Measurements from ENCODE around the gene CEP170. TPM values are rescaled to one million over a fixed set of nuclear protein-coding genes. Genes with fewer than 3 reads are reported as not detected.

CEP170 gene
- total RNA-seq, 1 experiment from 2014 or later: 55.2 TPM

DNA sequence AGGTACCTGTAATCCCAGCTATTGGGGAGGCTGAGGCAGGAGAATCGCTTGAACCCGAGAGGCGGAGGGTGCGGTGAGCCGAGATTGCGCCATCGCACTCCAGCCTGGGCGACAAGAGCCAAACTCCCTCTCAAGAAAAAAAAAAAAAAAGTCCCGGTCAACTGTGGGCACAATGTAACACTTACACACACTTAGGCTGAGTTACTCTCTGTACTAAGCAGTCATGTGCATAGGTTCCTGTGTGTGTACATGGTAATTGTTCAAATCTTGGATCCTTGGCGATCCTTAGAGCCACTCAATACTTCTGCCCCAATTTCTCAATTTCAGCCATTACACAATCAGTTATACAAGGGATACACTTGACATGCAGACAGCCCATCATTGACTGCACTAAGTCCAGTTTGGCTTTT is 12.4 kb upstream of the CEP170 start:
- DNase-seq (ENCODE audit: low read depth, low spot score) (no peak), ATAC-seq (peak; percentile 15)
- POLR2A ChIA-PET: interaction anchor here (0.7 to 3.2 kb wide), 2 partner anchors 12 to 42 kb away, joined by 3 to 23 read pairs; partner anchors contain the start of genes CEP170 and SDCCAG8
- Histone ChIP-seq H3K9me3 (ENCODE audit: control insufficient read depth in 1 of 2, insufficient read depth in 1 of 2, low read depth in 1 of 2, low read length in 2 of 2) (no peaks in the 10 kb centered on the region), H3K79me2 (ENCODE audit: insufficient read depth, low read length) (peaks cover 8% of the 10 kb centered on the region), H4K20me1 (ENCODE audit: insufficient read depth) (no peaks in the 10 kb centered on the region), H3K4me1 (ENCODE audit: control insufficient read depth in 1 of 2, insufficient read depth in 2 of 2, low read length in 2 of 2) (peaks cover 27 to 60% of the 10 kb centered on the region in 2 experiments), H3K27ac (ENCODE audit: low read depth, low read length) (peak overlapping the region; percentile 94), H3K9ac (ENCODE audit: low read length) (peak overlapping the region; percentile 61), H3K36me3 (ENCODE audit: control insufficient read depth in 1 of 2, insufficient read depth in 2 of 2, low read length in 2 of 2) (no peaks in the 10 kb centered on the region), H3K4me3 (replicated peaks in 1 of 2; ENCODE audit: low read depth in 1 of 2, low read length in 2 of 2) (peak overlapping the region; percentile 44 to 51), H3K9me2 (ENCODE audit: insufficient read depth) (no peaks in the 10 kb centered on the region), H3K27me3 (ENCODE audit: insufficient read depth, low read length) (no peaks in the 10 kb centered on the region), H3K4me2 (ENCODE audit: low read length) (peak overlapping the region; percentile 73), H2AFZ (ENCODE audit: low read depth, low read length, poor library complexity, severe bottlenecking) (peak overlapping the region; percentile 8)
- RAD21 ChIA-PET (ENCODE audit: low non-redundant PET in 1 of 2, low total read pairs in 2 of 2, uncharacterized antibody in 2 of 2, unreplicated experiment in 2 of 2): interaction anchor here in 1 of 2 experiments (0.7 kb wide), 1 partner anchor 81 kb away, joined by 3 read pairs; no protein-coding TSS in a partner anchor
- TSS peak; percentile 14 for BruUV-seq (replicated peaks)
- TF ChIP-seq, protein P1, sequence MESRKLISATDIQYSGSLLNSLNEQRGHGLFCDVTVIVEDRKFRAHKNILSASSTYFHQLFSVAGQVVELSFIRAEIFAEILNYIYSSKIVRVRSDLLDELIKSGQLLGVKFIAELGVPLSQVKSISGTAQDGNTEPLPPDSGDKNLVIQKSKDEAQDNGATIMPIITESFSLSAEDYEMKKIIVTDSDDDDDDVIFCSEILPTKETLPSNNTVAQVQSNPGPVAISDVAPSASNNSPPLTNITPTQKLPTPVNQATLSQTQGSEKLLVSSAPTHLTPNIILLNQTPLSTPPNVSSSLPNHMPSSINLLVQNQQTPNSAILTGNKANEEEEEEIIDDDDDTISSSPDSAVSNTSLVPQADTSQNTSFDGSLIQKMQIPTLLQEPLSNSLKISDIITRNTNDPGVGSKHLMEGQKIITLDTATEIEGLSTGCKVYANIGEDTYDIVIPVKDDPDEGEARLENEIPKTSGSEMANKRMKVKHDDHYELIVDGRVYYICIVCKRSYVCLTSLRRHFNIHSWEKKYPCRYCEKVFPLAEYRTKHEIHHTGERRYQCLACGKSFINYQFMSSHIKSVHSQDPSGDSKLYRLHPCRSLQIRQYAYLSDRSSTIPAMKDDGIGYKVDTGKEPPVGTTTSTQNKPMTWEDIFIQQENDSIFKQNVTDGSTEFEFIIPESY (IDR thresholded peaks at IDR 0.05; ENCODE audit: extremely low read depth, insufficient replicate concordance, low read length): no peak
- TF ChIP-seq POLR2A (IDR thresholded peaks at IDR 0.05; ENCODE audit: borderline replicate concordance, extremely low read depth, insufficient read depth, insufficient read length) (no peak), JUND (IDR thresholded peaks at IDR 0.05) (peak; percentile 11; the same call in 1 of the 2 replicates), SRF (IDR thresholded peaks at IDR 0.05; ENCODE audit: low read depth) (no peak), TCF7L2 (IDR thresholded peaks at IDR 0.05; ENCODE audit: borderline replicate concordance, extremely low read depth, insufficient read depth, insufficient read length) (no peak), EZH2 (IDR thresholded peaks at IDR 0.05) (no peak), CEBPB (IDR thresholded peaks at IDR 0.05; ENCODE audit: low read depth) (peak; percentile 79)
- intact Hi-C loops (cut with micrococcal nuclease): no loop called here
- CTCF ChIA-PET: no interaction called here

DNA sequence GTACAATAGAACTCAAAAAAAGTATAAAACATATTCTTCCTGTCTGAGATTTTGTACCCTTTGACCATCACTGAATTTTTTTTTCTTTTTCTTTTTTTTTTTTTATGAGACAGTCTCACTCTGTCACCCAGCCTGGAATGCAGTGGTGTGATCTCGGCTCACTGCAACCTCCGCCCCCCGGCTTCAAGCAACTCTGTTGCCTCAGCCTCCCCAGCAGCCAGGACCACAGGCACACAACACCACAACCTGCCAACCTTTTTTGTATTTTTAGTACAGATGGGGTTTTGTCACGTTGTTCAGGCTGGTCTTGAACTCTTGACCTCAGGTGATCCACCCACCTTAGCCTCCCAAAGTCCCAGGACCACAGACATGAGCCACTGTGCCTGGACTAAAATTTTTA is 11.2 kb upstream of the CEP170 start:
- no peaks in the 10 kb centered on the region for H3K36me3 ChIP-seq (ENCODE audit: control insufficient read depth in 1 of 2, insufficient read depth in 2 of 2, low read length in 2 of 2)
- H3K4me1 ChIP-seq (ENCODE audit: control insufficient read depth in 1 of 2, insufficient read depth in 2 of 2, low read length in 2 of 2): peaks cover 27 to 60% of the 10 kb centered on the region in 2 experiments
- ChIA-PET RAD21 (ENCODE audit: low non-redundant PET in 1 of 2, low total read pairs in 2 of 2, uncharacterized antibody in 2 of 2, unreplicated experiment in 2 of 2) (interaction anchor here in 1 of 2 experiments (0.6 kb wide), 1 partner anchor 442 kb away, joined by 3 read pairs; no protein-coding TSS in a partner anchor), POLR2A (interaction anchor here (3.2 kb wide), 1 partner anchor 11 kb away, joined by 23 read pairs; the partner anchor contains the start of genes CEP170 and SDCCAG8), CTCF (no interaction called here)
- peak overlapping the region; percentile 61 for H3K9ac ChIP-seq (ENCODE audit: low read length)
- H3K27me3 ChIP-seq (ENCODE audit: insufficient read depth, low read length): no peaks in the 10 kb centered on the region
- peak overlapping the region; percentile 73 for H3K4me2 ChIP-seq (ENCODE audit: low read length)
- H3K4me3 ChIP-seq (replicated peaks in 1 of 2; ENCODE audit: low read depth in 1 of 2, low read length in 2 of 2): peak overlapping the region; percentile 44 to 51
- TF ChIP-seq SRF (IDR thresholded peaks at IDR 0.05; ENCODE audit: low read depth) (no peak), ZNF274 (IDR thresholded peaks at IDR 0.05; ENCODE audit: low read depth, low read length) (no peak), CEBPB (IDR thresholded peaks at IDR 0.05; ENCODE audit: low read depth) (no peak), SIN3A (IDR thresholded peaks at IDR 0.05; ENCODE audit: low read depth) (no peak), ZFX (IDR thresholded peaks at IDR 0.05) (no peak), CBX3 (IDR thresholded peaks at IDR 0.05; ENCODE audit: low read depth) (no peak), ELF1 (IDR thresholded peaks at IDR 0.05; ENCODE audit: borderline replicate concordance, low read depth) (no peak), YY1 (IDR thresholded peaks at IDR 0.05; ENCODE audit: extremely low read depth, insufficient replicate concordance, low read depth, low read length) (no peak)
- TF ChIP-seq, protein P2, sequence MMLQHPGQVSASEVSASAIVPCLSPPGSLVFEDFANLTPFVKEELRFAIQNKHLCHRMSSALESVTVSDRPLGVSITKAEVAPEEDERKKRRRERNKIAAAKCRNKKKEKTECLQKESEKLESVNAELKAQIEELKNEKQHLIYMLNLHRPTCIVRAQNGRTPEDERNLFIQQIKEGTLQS (IDR thresholded peaks at IDR 0.05): no peak
- TF ChIP-seq, protein P3, sequence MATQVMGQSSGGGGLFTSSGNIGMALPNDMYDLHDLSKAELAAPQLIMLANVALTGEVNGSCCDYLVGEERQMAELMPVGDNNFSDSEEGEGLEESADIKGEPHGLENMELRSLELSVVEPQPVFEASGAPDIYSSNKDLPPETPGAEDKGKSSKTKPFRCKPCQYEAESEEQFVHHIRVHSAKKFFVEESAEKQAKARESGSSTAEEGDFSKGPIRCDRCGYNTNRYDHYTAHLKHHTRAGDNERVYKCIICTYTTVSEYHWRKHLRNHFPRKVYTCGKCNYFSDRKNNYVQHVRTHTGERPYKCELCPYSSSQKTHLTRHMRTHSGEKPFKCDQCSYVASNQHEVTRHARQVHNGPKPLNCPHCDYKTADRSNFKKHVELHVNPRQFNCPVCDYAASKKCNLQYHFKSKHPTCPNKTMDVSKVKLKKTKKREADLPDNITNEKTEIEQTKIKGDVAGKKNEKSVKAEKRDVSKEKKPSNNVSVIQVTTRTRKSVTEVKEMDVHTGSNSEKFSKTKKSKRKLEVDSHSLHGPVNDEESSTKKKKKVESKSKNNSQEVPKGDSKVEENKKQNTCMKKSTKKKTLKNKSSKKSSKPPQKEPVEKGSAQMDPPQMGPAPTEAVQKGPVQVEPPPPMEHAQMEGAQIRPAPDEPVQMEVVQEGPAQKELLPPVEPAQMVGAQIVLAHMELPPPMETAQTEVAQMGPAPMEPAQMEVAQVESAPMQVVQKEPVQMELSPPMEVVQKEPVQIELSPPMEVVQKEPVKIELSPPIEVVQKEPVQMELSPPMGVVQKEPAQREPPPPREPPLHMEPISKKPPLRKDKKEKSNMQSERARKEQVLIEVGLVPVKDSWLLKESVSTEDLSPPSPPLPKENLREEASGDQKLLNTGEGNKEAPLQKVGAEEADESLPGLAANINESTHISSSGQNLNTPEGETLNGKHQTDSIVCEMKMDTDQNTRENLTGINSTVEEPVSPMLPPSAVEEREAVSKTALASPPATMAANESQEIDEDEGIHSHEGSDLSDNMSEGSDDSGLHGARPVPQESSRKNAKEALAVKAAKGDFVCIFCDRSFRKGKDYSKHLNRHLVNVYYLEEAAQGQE (IDR thresholded peaks at IDR 0.05; ENCODE audit: low read depth): no peak
- no peaks in the 10 kb centered on the region for H3K9me2 ChIP-seq (ENCODE audit: insufficient read depth)
- peak overlapping the region; percentile 94 for H3K27ac ChIP-seq (ENCODE audit: low read depth, low read length)
- no peaks in the 10 kb centered on the region for H4K20me1 ChIP-seq (ENCODE audit: insufficient read depth)
- peaks cover 12% of the 10 kb centered on the region for H3K79me2 ChIP-seq (ENCODE audit: insufficient read depth, low read length)
- ATAC-seq (peak; percentile 15), DNase-seq (ENCODE audit: low read depth, low spot score) (no peak)
- no peaks in the 10 kb centered on the region for H3K9me3 ChIP-seq (ENCODE audit: control insufficient read depth in 1 of 2, insufficient read depth in 1 of 2, low read depth in 1 of 2, low read length in 2 of 2)
- H2AFZ ChIP-seq (ENCODE audit: low read depth, low read length, poor library complexity, severe bottlenecking): no peak overlapping the region
- intact Hi-C loops (cut with micrococcal nuclease): no loop called here
- no TSS peak for BruUV-seq (replicated peaks)
